D721Med (cell line): ENCODE data around the gene GAS2L2.
"Not testable (repeated sequence)": the region's sequence is repeated elsewhere in the genome, so short reads cannot be mapped to it uniquely, and the experiment has no call there.

Experiments
- DNase-seq: peaks from one replicate; pipeline ENCODE4 v3.0.0; 2011; ENCODE audit warnings: low spot score; ENCODE audit not compliant: insufficient read length
- FAIRE-seq: peaks from 2 replicates; lab custom pipeline; 2011; peaks lifted over from hg19 to GRCh38; lab: Jason Lieb, UNC
- CTCF ChIP-seq: IDR thresholded peaks from 2 replicates; pipeline ENCODE4 v1.5.1; 2012; ENCODE audit warnings: mild to moderate bottlenecking, control low read depth; ENCODE audit not compliant: insufficient read depth; ENCODE audit errors: missing control alignments

Gene GAS2L2

DNA sequence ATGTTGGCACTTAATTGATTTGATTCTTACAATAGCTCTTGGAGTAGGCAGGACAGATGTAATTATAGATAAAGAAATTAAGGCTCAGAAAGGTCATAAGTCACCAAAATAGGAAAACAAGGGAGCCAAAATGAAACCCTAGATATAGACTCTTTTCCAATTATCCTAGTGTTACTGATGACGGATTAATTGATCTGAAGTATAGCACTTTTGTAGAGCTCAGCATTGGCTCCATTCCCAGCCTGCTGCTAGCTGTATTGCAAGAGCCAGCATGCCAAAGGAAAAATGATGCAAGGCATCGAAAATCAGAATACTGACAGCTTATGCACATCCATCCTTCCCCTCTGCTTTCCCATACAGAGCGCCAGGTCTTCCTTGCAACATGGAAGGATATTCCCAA is 43.2 kb downstream of the GAS2L2 start:
- no peak for TF ChIP-seq CTCF
- FAIRE-seq (no peak), DNase-seq (no peak)

- no peak for DNase-seq
- FAIRE-seq = no peak
- TF ChIP-seq CTCF = no peak
Observed at GRCh38 chr17:35708951-35709350, 44.1 kb downstream of the GAS2L2 start.

- TF ChIP-seq CTCF = no peak
- FAIRE-seq (no peak), DNase-seq (no peak)
Observed at GRCh38 chr17:35708149-35708548, 44.9 kb downstream of the GAS2L2 start.

DNA sequence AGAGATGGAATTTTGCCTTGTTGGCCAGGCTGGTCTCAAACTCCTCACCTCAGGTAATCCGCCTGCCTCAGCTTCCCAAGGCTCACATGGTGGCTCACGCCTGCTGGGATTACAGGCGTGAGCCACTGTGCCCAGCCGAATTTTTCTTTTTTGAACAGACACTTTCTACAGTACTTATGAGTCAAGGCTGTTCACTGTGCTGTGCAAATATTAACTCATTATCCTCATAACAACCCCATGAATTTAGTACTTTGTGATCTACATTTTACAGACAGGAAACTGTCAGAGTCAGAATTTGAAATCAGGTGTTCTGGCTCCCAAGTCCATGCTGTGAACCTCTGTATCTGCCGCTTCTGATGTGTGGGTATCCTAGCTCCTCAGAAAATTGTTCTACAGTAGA is 47.3 kb downstream of the GAS2L2 start:
- FAIRE-seq (no peak), DNase-seq (no peak)
- no peak for TF ChIP-seq CTCF

DNA sequence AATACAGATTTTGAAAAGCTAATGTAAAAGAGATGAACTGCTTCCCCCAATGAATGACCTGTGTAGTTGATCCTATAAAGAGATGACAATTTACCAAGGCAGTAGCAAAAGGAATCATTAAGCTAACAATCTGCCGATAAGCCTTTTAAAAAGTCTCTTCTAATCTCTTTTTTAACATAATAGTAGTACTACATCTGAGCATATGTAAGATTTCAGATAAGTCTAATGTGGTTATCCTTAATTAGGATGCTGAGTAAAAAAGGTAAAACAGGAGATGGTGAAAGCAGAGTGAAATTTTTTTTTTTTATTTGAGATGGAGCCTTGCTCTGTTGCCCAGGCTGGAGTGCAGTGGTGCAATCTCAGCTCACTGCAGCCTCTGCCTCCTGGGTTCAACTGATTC is 47.8 kb downstream of the GAS2L2 start:
- no peak for TF ChIP-seq CTCF
- DNase-seq = no peak
- FAIRE-seq = no peak

DNA sequence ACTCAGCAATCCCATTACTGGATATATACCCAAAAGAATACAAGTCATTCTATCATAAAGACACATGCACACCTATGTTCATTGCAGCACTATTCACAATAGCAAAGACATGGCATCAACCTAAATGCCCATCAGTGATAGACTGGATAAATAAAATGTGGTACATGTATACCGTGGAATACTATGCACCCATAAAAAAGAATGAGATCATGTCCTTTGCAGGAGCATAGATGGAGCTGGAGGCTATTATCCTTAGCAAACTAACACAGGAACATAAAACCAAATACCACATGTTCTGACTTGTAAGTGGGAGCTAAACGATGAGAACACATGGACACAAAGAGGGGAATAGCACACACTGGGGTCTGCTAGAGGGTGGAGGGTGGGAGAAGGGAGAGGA is 49.7 kb downstream of the GAS2L2 start:
- DNase-seq, FAIRE-seq: not testable (repeated sequence)

GRCh38 chr17:35701491-35701890 is 51.5 kb downstream of the GAS2L2 start:
- no peak for TF ChIP-seq CTCF
- no peak for FAIRE-seq
- DNase-seq = no peak

GRCh38 chr17:35700150-35700549 is 52.9 kb downstream of the GAS2L2 start:
- FAIRE-seq = no peak
- DNase-seq = no peak
- no peak for TF ChIP-seq CTCF
